Glutamatergic neuron (in vitro differentiated cells): ENCODE data around the gene ACHE. TPM values are rescaled to one million over a fixed set of nuclear protein-coding genes. Genes with fewer than 3 reads are reported as not detected.

Source experiments
- DNase-seq: peaks from one replicate; pipeline ENCODE4 v3.0.0; 2022
- H3K27ac Mint-ChIP-seq: one replicate; pipeline ENCODE4 v1.8.0; 2020; ENCODE audit warnings: mild to moderate bottlenecking, mixed read lengths, inconsistent platforms; ENCODE audit not compliant: unreplicated experiment
- H3K27me3 Mint-ChIP-seq: one replicate; pipeline ENCODE4 v1.8.0; 2020; ENCODE audit warnings: mild to moderate bottlenecking, moderate library complexity, mixed read lengths, inconsistent platforms; ENCODE audit not compliant: unreplicated experiment
- H3K36me3 Mint-ChIP-seq: one replicate; pipeline ENCODE4 v1.8.0; 2020; ENCODE audit warnings: mild to moderate bottlenecking, mixed read lengths, inconsistent platforms; ENCODE audit not compliant: unreplicated experiment
- H3K4me1 Mint-ChIP-seq: one replicate; pipeline ENCODE4 v1.8.0; 2020; ENCODE audit warnings: mild to moderate bottlenecking, low read depth, mixed read lengths, inconsistent platforms; ENCODE audit not compliant: unreplicated experiment
- H3K4me3 Mint-ChIP-seq: one replicate; pipeline ENCODE4 v1.8.0; 2020; ENCODE audit warnings: mild to moderate bottlenecking, mixed read lengths, inconsistent platforms; ENCODE audit not compliant: unreplicated experiment
- H3K9me3 Mint-ChIP-seq: one replicate; pipeline ENCODE4 v1.8.0; 2020; ENCODE audit warnings: mild to moderate bottlenecking, moderate library complexity, mixed read lengths, inconsistent platforms; ENCODE audit not compliant: unreplicated experiment
- CTCF ChIP-seq: fragments of 200-600 bp; sonication (generic); IDR thresholded peaks from one replicate; pipeline ENCODE4 v1.5.0; 2021; ENCODE audit not compliant: partially characterized antibody, unreplicated experiment
- total RNA-seq: library from RNA; stranded (reverse); fragmentation: NEBNext Ultra II Directional; extraction: Animal tissue kit (Norgen Biotek cat#: 25700); gene quantifications from one replicate; pipeline ENCODE4 v1.2.1, GENCODE V29; 2021; ENCODE audit not compliant: unreplicated experiment

The ACHE gene
- total RNA-seq, 1 donor from 2014 or later = 30.0 TPM

DNA sequence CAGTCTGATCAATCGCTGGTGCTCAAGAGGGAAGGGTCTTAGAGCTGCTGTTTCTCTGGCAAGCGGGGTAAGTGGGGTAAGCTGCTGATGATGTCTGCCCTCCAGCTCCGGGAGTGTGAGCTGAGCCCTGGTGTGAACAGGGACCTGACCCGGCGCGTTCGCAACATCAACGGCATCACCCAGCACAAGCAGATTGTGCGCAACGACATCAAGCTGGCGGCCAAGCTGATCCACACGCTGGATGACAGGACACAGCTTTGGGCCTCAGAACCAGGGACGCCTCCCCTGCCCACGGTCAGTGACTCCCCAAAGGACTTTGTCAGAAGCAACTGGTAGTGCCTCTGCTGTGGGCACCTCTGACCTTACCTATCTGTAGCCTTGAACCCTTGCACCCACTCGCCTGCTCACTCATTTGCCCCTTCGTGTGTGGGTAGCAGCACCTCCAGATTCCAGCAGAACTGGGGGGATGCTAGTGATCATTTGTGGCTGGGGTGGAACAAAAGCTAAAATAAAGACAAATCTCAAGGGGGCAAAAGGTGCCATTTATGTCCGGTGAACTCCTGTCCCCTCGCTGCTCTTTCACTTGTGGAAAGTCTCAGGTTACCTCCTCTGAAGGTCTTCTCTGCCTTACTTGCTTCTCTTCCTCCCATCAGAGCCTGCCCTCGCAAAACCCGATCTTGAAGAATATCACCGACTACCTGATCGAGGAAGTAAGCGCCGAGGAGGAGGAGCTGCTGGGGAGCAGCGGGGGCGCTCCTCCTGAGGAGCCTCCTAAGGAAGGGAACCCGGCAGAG, 9.3 kb downstream of the ACHE start:
- no peak for TF ChIP-seq CTCF
- Mint-ChIP-seq H3K36me3 (peaks cover 12% of the 10 kb centered on the region), H3K27me3 (peaks cover 10% of the 10 kb centered on the region), H3K27ac (peak overlapping the region; percentile 52), H3K9me3 (peaks cover 16% of the 10 kb centered on the region), H3K4me3 (no peak overlapping the region), H3K4me1 (peaks cover 7% of the 10 kb centered on the region)
- no peak for DNase-seq

DNA sequence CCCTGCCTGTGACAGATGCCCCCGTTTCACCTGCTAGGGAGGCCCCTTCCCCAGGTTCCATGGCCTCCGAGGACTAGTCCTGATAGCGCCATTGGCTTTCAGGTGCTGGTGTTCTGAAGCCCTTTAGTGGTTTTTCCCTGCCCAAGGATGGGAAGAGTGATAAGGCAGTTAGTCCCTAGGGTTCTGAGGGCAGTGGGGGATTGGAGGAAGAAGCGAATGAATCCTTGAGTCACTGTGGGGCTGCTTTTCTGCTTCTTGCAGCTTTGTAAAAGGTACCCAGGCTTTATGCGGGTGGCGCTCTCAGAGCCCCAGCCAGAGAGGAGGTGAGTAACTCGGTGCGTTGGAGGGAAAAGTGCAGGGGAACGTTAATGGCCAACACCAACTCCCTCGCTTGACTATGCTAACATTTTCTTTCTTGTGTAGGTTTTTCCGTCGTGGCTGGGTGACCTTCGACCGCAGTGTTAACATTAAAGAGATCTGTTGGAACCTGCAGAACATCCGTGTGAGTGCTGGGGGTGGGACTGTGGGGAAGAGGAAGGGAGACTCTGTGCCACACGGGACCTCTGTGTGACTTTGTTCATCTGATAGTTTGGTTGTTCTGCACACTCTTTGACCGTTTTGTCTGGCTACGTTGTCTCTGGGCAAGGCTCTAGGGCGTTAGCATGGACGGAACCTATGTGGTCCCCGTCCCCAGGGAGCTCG, 10.1 kb downstream of the ACHE start:
- no peak for TF ChIP-seq CTCF
- Mint-ChIP-seq H3K4me3 (no peak overlapping the region), H3K4me1 (peaks cover 8% of the 10 kb centered on the region), H3K27me3 (peaks cover 10% of the 10 kb centered on the region), H3K36me3 (peaks cover 12% of the 10 kb centered on the region), H3K9me3 (peaks cover 17% of the 10 kb centered on the region), H3K27ac (peak overlapping the region; percentile 36)
- DNase-seq = no peak

DNA sequence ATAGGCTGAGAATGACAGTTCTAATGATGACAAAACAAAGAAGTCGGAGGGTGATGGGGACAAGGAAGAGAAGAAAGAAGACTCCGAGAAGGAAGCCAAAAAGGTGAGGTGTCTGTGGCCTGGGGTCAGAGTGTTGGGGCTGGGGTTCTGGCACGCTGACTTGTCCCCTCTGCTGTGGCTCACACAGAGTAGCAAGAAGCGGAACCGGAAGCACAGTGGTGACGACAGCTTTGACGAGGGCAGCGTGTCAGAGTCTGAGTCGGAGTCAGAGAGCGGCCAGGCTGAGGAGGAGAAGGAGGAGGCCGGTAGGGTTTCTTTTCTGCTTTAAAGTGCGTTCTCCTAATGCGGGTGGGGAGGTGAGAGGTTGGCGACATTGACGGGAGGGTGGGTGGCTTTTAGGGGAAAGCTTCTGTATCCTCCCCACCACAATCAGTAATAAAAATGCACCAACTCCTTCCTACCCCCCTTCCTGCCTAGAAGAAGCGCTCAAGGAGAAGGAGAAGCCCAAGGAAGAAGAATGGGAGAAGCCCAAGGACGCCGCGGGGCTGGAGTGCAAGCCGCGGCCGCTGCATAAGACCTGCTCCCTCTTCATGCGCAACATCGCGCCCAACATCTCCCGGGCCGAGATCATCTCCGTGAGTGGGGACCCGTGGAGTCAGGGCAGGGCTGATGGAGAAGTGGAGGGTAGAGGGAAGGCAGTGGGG, 10.8 kb downstream of the ACHE start:
- Mint-ChIP-seq H3K36me3 (peaks cover 12% of the 10 kb centered on the region), H3K9me3 (peaks cover 19% of the 10 kb centered on the region), H3K4me1 (peaks cover 12% of the 10 kb centered on the region), H3K4me3 (no peak overlapping the region), H3K27me3 (peaks cover 11% of the 10 kb centered on the region), H3K27ac (peak overlapping the region; percentile 85)
- TF ChIP-seq CTCF = no peak
- DNase-seq = no peak

DNA sequence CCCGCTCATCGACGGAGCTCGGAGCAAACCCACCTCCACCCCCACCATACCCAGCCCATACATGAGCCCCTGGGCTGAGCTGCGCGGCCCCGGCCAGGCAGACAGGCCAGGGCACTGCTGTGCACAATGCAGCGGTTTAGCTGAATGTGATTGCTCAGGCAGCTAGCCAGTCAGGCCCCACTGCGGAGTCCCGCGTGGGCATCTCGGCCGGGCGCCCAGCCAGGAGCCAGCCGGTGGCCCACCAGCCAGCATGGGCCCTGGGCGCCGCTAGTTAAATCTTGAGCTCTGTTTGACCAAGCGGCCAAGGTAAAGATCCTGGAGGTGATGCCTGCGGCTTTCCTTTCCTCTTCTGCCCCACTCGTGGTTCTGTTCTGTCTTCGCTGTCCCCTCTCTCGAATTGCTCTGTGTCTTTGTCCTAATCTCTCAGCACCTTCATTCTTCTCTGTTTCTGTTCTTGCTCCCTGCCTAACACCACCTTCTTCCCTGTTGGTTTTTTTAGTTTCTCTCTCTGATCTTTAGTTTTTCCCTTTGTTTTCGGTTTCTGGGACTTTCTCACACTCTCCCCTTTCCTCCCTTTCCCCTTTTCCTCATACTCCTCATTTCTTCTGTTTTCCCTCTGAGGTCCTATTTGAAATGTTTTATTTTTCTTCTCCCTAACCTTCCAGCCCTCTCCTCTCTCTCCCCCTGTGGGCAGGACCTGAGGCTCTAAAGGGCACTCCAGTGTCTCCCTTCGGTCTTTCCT, 12.7 kb downstream of the ACHE start:
- TF ChIP-seq CTCF = no peak
- DNase-seq = no peak
- Mint-ChIP-seq H3K9me3 (peaks cover 18% of the 10 kb centered on the region), H3K4me1 (peaks cover 17% of the 10 kb centered on the region), H3K36me3 (peaks cover 12% of the 10 kb centered on the region), H3K4me3 (peak overlapping the region; percentile 22), H3K27ac (no peak overlapping the region), H3K27me3 (peaks cover 8% of the 10 kb centered on the region)
